GM19193 (cell line): Measurements from ENCODE around the gene ICAM3.

ENCODE experiments used
- POLR2A ChIP-seq: IDR thresholded peaks from 4 replicates; pipeline ENCODE4 v1.6.1; 2011; ENCODE audit not compliant: insufficient read depth, insufficient read length; ENCODE audit errors: extremely low read depth

The ICAM3 gene

DNA sequence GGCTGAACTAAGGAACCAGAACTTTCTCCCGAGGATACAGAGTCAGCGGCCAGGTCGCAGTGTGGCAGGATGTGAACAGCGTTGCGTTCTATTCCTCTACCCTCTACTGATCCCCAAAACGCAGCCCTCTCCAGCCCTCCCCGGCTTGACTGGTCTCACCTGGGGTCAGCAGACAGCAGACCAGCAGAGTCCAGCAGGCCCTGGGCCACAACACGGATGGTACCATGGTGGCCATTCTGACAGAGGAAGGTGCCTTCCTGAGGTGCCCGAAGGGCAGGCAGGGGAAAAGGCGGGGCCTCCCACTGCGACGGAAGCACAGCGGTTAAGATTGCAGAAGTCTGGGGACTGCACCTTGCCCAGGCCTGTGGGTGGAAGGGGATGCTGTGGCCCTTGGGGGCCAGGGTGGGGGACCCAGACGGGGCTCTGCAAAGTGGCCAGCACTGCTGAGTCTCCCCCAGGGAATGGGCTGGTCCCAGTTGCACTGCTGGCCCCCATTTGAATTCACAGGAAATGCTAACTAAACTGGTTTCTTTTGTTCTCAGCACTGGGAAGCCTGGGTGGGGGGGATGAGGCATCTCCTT, at the start of gene ICAM3:
Gene ICAM3 (minus strand): TSS at position 245 of the 581 bp plus-strand sequence. CDS start 10 bp downstream, at position 235.
- TF ChIP-seq POLR2A = peak; percentile 82

DNA sequence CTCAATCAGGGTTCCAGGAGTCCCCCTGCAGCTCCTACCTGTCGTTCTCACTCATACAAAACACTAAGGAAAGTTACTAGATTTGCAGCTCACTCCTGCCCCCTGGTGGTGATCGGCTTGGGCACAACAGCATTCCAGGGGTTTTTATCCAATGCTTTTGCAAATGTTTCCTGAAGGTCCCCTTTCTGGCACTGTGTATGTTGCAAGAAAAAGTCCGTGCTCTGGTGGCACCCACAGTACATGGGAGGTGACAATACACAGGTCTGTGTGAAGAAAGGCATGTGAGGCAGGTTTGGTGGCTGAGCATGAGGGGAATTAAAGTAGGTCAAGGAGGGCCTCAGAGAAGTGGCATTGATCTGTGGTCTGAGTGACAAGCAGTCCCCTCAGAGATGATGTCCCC, 49.5 kb upstream of the ICAM3 start:
- no peak for TF ChIP-seq POLR2A

- no peak for TF ChIP-seq POLR2A
Observed at GRCh38 chr19:10384580-10384979, 45.2 kb upstream of the ICAM3 start.

GRCh38 chr19:10380313-10381102, 41.1 kb upstream of the ICAM3 start, which contains the start of gene TYK2:
TSS of gene TYK2 (minus strand) at chr19:10380572. CDS start at chr19:10378406, 2,166 bp downstream.
- peak; percentile 86 for TF ChIP-seq POLR2A

DNA sequence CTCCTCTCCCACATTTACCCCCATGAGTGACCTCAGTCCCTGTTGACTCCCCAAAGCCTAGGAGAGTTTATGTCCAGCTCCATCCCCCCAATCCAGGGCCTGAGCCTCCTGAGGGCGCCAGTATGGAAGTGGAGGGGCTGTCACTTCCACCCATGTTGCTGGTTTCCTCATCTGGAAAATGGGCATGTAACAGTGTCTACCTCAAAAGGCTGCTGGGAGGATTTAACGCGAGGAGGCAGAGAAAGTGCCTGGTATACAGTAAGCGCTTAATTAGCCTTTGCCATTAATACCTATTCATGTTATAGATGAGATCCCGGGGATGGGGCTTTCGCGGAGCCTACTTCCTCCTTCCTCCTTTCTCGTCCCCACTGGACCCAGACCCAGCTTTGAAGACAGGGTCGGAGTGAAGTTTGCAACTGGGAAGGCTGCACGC, 40.5 kb upstream of the ICAM3 start:
- no peak for TF ChIP-seq POLR2A

DNA sequence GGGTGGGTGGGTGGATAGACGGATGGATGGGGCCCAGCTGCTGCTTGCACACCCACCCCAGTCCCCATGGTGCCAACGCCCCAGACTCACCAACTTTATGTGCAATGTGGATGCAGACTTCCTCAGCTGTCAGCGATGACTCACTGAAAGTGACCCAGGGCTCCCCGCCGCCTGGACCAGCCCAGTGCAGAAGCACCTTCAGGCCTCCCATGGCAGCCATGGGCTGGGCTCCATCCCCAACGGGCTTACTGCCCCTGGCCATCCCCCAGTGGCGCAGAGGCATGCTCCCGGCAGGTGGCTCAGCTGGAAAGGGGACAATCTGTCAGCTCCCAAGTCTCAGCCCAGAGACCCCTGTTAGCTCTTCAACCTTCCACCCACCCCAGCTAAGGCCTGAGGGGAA, 38.7 kb upstream of the ICAM3 start:
- no peak for TF ChIP-seq POLR2A

DNA sequence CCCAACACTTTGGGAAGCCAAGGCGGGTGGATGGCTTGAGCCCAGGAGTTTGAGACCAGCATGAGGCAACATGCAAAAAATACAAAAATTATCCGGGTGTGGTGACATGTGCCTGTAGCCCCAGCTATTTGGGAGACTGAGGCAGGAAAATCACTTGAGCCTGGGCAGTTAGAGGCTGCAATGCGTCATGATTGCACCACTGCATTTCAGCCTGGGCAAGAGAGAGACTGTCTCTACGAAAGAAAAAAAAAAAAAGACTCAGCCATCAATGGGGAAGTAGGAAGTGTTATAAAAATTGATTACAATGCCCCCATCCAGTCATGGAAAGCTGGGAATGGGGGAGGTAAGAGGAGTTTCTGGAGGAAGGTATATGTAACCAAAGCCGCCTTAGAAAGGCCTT, 35.5 kb upstream of the ICAM3 start:
- TF ChIP-seq POLR2A = no peak

- TF ChIP-seq POLR2A = no peak
Observed at GRCh38 chr19:10372690-10373089, 33.3 kb upstream of the ICAM3 start.

- no peak for TF ChIP-seq POLR2A
Observed at GRCh38 chr19:10368101-10368803, 28.8 kb upstream of the ICAM3 start.

DNA sequence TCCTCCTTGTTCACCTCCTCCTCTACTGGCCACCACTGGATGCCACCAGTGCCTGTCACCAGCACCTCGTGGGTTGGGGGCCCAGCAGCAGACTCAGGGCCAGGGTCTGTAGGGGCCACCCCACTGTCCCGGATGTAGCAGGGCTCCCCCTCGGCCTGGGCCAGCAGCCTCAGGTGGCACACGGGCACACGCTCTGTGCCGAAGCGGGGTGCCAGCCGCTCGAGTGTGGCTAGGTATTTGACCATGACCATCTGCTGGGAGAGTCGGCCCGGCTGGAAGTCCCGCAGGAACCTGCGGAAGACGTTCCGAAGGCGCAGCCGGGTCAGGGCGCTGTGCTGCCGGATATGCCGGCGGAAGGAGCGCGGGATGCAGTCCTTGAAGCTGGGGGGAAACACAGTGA, 26.1 kb upstream of the ICAM3 start:
- no peak for TF ChIP-seq POLR2A

DNA sequence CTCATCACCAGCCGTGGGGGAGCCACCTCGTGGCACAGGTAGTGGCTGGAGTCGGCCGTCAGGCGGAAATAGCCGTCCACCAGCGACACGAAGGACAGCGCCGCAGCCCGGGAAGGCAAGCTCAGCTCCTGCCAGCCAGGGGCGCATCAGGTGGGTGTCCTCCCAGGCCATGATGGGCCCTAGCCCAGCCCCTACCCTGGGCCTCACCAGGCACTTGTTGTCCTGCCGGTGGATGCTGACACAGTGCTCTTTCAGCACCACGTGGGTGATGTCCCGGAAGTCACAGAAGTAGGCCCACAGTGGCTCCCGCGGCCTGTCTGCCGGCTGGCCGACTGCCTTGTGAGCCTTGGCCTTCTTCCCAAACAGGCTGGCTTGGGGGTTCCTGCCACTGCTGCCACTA, 25.2 kb upstream of the ICAM3 start:
- no peak for TF ChIP-seq POLR2A

GRCh38 chr19:10363789-10364281, 24.4 kb upstream of the ICAM3 start:
- no peak for TF ChIP-seq POLR2A

- no peak for TF ChIP-seq POLR2A
Observed at GRCh38 chr19:10362259-10362658, 22.8 kb upstream of the ICAM3 start.

GRCh38 chr19:10361569-10362011, 22.2 kb upstream of the ICAM3 start:
- TF ChIP-seq POLR2A = no peak

DNA sequence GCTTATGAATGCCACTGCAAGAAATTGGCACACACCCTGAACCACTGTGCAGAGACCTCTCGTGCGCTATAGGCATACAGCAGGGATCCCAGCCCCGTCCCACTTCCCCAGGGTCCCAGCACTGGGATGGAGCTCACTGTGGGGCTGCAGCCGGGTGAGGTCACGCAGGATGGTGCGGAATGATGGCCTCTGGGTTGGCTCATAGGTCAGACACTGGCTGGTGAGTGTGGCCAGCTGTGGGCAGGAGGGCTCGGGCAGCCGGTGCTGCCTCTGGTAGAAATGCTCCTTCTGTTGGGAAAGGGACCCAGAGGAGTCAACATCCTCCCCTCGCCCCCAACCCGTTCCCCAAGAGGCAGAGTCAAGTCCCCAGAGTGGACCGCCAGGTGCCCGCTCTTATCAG, 17.0 kb upstream of the ICAM3 start:
- TF ChIP-seq POLR2A = no peak
